ENCODE results near the gene KCNC4.
A peak's percentile ranks its signal among the peaks of the same experiment; 100 is the strongest.

KCNC4 gene

GRCh38 chr1:110205591-110206155, 4.4 kb upstream of the KCNC4 start:
- Histone ChIP-seq H3K4me3 (ENCODE audit: low read length) (no peak overlapping the region), H3K4me2 (ENCODE audit: low read length) (no peak overlapping the region), H3K9me3 (replicated peaks; ENCODE audit: low read length) (no peaks in the 10 kb centered on the region), H3K27me3 (ENCODE audit: control insufficient read depth, insufficient read depth, low read length) (no peaks in the 10 kb centered on the region), H3K4me1 (ENCODE audit: control insufficient read depth, insufficient read depth, low read length) (peaks cover 15% of the 10 kb centered on the region), H3K36me3 (ENCODE audit: insufficient read depth, low read length) (no peaks in the 10 kb centered on the region), H3K9ac (ENCODE audit: low read depth, low read length) (no peak overlapping the region)

GRCh38 chr1:110206261-110206920, 3.7 kb upstream of the KCNC4 start:
- Histone ChIP-seq H3K27me3 (ENCODE audit: control insufficient read depth, insufficient read depth, low read length) (peaks cover 5% of the 10 kb centered on the region), H3K9me3 (replicated peaks; ENCODE audit: low read length) (no peaks in the 10 kb centered on the region), H3K36me3 (ENCODE audit: insufficient read depth, low read length) (no peaks in the 10 kb centered on the region), H3K4me2 (ENCODE audit: low read length) (no peak overlapping the region), H3K4me1 (ENCODE audit: control insufficient read depth, insufficient read depth, low read length) (peaks cover 19% of the 10 kb centered on the region), H3K9ac (ENCODE audit: low read depth, low read length) (no peak overlapping the region), H3K4me3 (ENCODE audit: low read length) (no peak overlapping the region)

- Histone ChIP-seq H3K9ac (ENCODE audit: low read depth, low read length) (no peak overlapping the region), H3K4me2 (ENCODE audit: low read length) (no peak overlapping the region), H3K4me3 (ENCODE audit: low read length) (no peak overlapping the region), H3K4me1 (ENCODE audit: control insufficient read depth, insufficient read depth, low read length) (peaks cover 19% of the 10 kb centered on the region), H3K36me3 (ENCODE audit: insufficient read depth, low read length) (no peaks in the 10 kb centered on the region), H3K9me3 (replicated peaks; ENCODE audit: low read length) (no peaks in the 10 kb centered on the region), H3K27me3 (ENCODE audit: control insufficient read depth, insufficient read depth, low read length) (peaks cover 12% of the 10 kb centered on the region)
Observed at GRCh38 chr1:110207831-110208230, 2.3 kb upstream of the KCNC4 start.

GRCh38 chr1:110208916-110209645, 1.0 kb upstream of the KCNC4 start:
- no peaks in the 10 kb centered on the region for H3K9me3 ChIP-seq (replicated peaks; ENCODE audit: low read length)
- H3K4me3 ChIP-seq (ENCODE audit: low read length) = peak overlapping the region; percentile 73
- peaks cover 8% of the 10 kb centered on the region for H3K4me1 ChIP-seq (ENCODE audit: control insufficient read depth, insufficient read depth, low read length)
- no peak overlapping the region for H3K9ac ChIP-seq (ENCODE audit: low read depth, low read length)
- H3K4me2 ChIP-seq (ENCODE audit: low read length) = peak overlapping the region; percentile 87
- H3K27me3 ChIP-seq (ENCODE audit: control insufficient read depth, insufficient read depth, low read length) = peaks cover 18% of the 10 kb centered on the region
- H3K36me3 ChIP-seq (ENCODE audit: insufficient read depth, low read length) = no peaks in the 10 kb centered on the region

- H3K9me3 ChIP-seq (replicated peaks; ENCODE audit: low read length) = no peaks in the 10 kb centered on the region
- peaks cover 7% of the 10 kb centered on the region for H3K4me1 ChIP-seq (ENCODE audit: control insufficient read depth, insufficient read depth, low read length)
- peak overlapping the region; percentile 31 for H3K9ac ChIP-seq (ENCODE audit: low read depth, low read length)
- H3K27me3 ChIP-seq (ENCODE audit: control insufficient read depth, insufficient read depth, low read length) = peaks cover 18% of the 10 kb centered on the region
- peak overlapping the region; percentile 73 for H3K4me3 ChIP-seq (ENCODE audit: low read length)
- H3K4me2 ChIP-seq (ENCODE audit: low read length) = peak overlapping the region; percentile 87
- H3K36me3 ChIP-seq (ENCODE audit: insufficient read depth, low read length) = no peaks in the 10 kb centered on the region
Observed at GRCh38 chr1:110210604-110211495, 736 bp downstream of the KCNC4 start.

GRCh38 chr1:110211496-110212168, 1.5 kb downstream of the KCNC4 start:
- Histone ChIP-seq H3K36me3 (ENCODE audit: insufficient read depth, low read length) (no peaks in the 10 kb centered on the region), H3K4me1 (ENCODE audit: control insufficient read depth, insufficient read depth, low read length) (peaks cover 7% of the 10 kb centered on the region), H3K9me3 (replicated peaks; ENCODE audit: low read length) (no peaks in the 10 kb centered on the region), H3K27me3 (ENCODE audit: control insufficient read depth, insufficient read depth, low read length) (peaks cover 18% of the 10 kb centered on the region), H3K4me2 (ENCODE audit: low read length) (peak overlapping the region; percentile 87), H3K4me3 (ENCODE audit: low read length) (peak overlapping the region; percentile 73), H3K9ac (ENCODE audit: low read depth, low read length) (no peak overlapping the region)

GRCh38 chr1:110212169-110213142, 2.3 kb downstream of the KCNC4 start:
- H3K4me1 ChIP-seq (ENCODE audit: control insufficient read depth, insufficient read depth, low read length) = peaks cover 7% of the 10 kb centered on the region
- H3K4me3 ChIP-seq (ENCODE audit: low read length) = no peak overlapping the region
- H3K27me3 ChIP-seq (ENCODE audit: control insufficient read depth, insufficient read depth, low read length) = peaks cover 18% of the 10 kb centered on the region
- H3K9me3 ChIP-seq (replicated peaks; ENCODE audit: low read length) = no peaks in the 10 kb centered on the region
- no peaks in the 10 kb centered on the region for H3K36me3 ChIP-seq (ENCODE audit: insufficient read depth, low read length)
- H3K9ac ChIP-seq (ENCODE audit: low read depth, low read length) = no peak overlapping the region
- peak overlapping the region; percentile 87 for H3K4me2 ChIP-seq (ENCODE audit: low read length)

GRCh38 chr1:110213143-110213540, 3.0 kb downstream of the KCNC4 start:
- Histone ChIP-seq H3K4me2 (ENCODE audit: low read length) (no peak overlapping the region), H3K4me1 (ENCODE audit: control insufficient read depth, insufficient read depth, low read length) (peaks cover 7% of the 10 kb centered on the region), H3K9ac (ENCODE audit: low read depth, low read length) (no peak overlapping the region), H3K9me3 (replicated peaks; ENCODE audit: low read length) (no peaks in the 10 kb centered on the region), H3K36me3 (ENCODE audit: insufficient read depth, low read length) (no peaks in the 10 kb centered on the region), H3K27me3 (ENCODE audit: control insufficient read depth, insufficient read depth, low read length) (peaks cover 18% of the 10 kb centered on the region), H3K4me3 (ENCODE audit: low read length) (no peak overlapping the region)

GRCh38 chr1:110214454-110215404, 4.6 kb downstream of the KCNC4 start:
- no peak overlapping the region for H3K4me3 ChIP-seq (ENCODE audit: low read length)
- peaks cover 5% of the 10 kb centered on the region for H3K4me1 ChIP-seq (ENCODE audit: control insufficient read depth, insufficient read depth, low read length)
- H3K9ac ChIP-seq (ENCODE audit: low read depth, low read length) = no peak overlapping the region
- peaks cover 18% of the 10 kb centered on the region for H3K27me3 ChIP-seq (ENCODE audit: control insufficient read depth, insufficient read depth, low read length)
- H3K36me3 ChIP-seq (ENCODE audit: insufficient read depth, low read length) = no peaks in the 10 kb centered on the region
- no peak overlapping the region for H3K4me2 ChIP-seq (ENCODE audit: low read length)
- no peaks in the 10 kb centered on the region for H3K9me3 ChIP-seq (replicated peaks; ENCODE audit: low read length)
